GM23338 (cell line): ENCODE results near the gene CNTN5. TPM values are rescaled to one million over a fixed set of nuclear protein-coding genes. Genes with fewer than 3 reads are reported as not detected.

Experiments
- ATAC-seq: fragments of 200-7000 bp; cut with Tn5 transposase; 3 replicates; pipeline ENCODE4 v1.9.1; 2020
- DNase-seq: peaks from one replicate; pipeline ENCODE4 v3.0.0-alpha.2; 2015; ENCODE audit warnings: low spot score
- H2AFZ ChIP-seq: fragments of 200-600 bp; sonication (generic); 2 replicates; pipeline ENCODE4 v1.8.0; 2016; ENCODE audit warnings: antibody characterized with exemption, mild to moderate bottlenecking, moderate library complexity
- H3F3A ChIP-seq: fragments of 200-600 bp; sonication (generic); replicated peaks from 2 replicates; pipeline ENCODE4 v1.8.0; 2017; ENCODE audit warnings: antibody characterized with exemption, mixed run types, low read depth
- H3K27ac ChIP-seq: fragments of 200-600 bp; sonication (generic); 2 replicates; pipeline ENCODE4 v1.6.1; 2016; ENCODE audit warnings: low read depth
- H3K27me3 ChIP-seq: fragments of 200-600 bp; sonication (generic); 2 replicates; pipeline ENCODE4 v1.8.0; 2016; ENCODE audit warnings: mild to moderate bottlenecking, mixed run types, moderate library complexity; ENCODE audit not compliant: insufficient read depth
- H3K36me3 ChIP-seq: fragments of 200-600 bp; sonication (generic); 2 replicates; pipeline ENCODE4 v1.8.0; 2016; ENCODE audit warnings: mild to moderate bottlenecking; ENCODE audit not compliant: insufficient read depth
- H3K4me1 ChIP-seq: fragments of 200-600 bp; sonication (generic); 2 replicates; pipeline ENCODE4 v1.8.0; 2016; ENCODE audit warnings: mild to moderate bottlenecking, moderate library complexity; ENCODE audit not compliant: insufficient read depth
- H3K4me2 ChIP-seq: fragments of 200-600 bp; sonication (generic); 2 replicates; pipeline ENCODE4 v1.7.1; 2017; ENCODE audit warnings: mixed run types
- H3K4me3 ChIP-seq: fragments of 200-600 bp; sonication (generic); 2 replicates; pipeline ENCODE4 v1.6.1; 2016; ENCODE audit warnings: mixed run types
- H3K79me2 ChIP-seq: fragments of 200-600 bp; sonication (generic); replicated peaks from 2 replicates; pipeline ENCODE4 v1.8.0; 2017; ENCODE audit warnings: mild to moderate bottlenecking; ENCODE audit not compliant: insufficient read depth
- H3K9me2 ChIP-seq: fragments of 200-600 bp; sonication (generic); 2 replicates; pipeline ENCODE4 v1.8.0; 2017; ENCODE audit not compliant: insufficient read depth
- H4K20me1 ChIP-seq: fragments of 200-600 bp; sonication (generic); replicated peaks from 2 replicates; pipeline ENCODE4 v1.8.0; 2017; ENCODE audit warnings: mild to moderate bottlenecking; ENCODE audit not compliant: insufficient read depth
- H3K27ac Mint-ChIP-seq: 2 replicates; pipeline ENCODE4 v1.8.0; 2020; ENCODE audit warnings: inconsistent platforms, mild to moderate bottlenecking, moderate library complexity, mixed read lengths
- H3K27me3 Mint-ChIP-seq: 3 replicates; pipeline ENCODE4 v1.8.0; 2022; ENCODE audit warnings: low read depth, mild to moderate bottlenecking, moderate library complexity, mixed read lengths, inconsistent platforms; ENCODE audit not compliant: insufficient read depth, poor library complexity
- H3K36me3 Mint-ChIP-seq: 3 replicates; pipeline ENCODE4 v1.8.0; 2021; ENCODE audit warnings: low read depth, mild to moderate bottlenecking, inconsistent platforms, moderate library complexity, mixed read lengths
- H3K4me1 Mint-ChIP-seq: 3 replicates; pipeline ENCODE4 v1.8.0; 2020; ENCODE audit warnings: mild to moderate bottlenecking, inconsistent platforms, mixed read lengths
- H3K4me3 Mint-ChIP-seq: 3 replicates; pipeline ENCODE4 v1.8.0; 2021; ENCODE audit warnings: moderate library complexity, mild to moderate bottlenecking, inconsistent platforms, mixed read lengths
- H3K9me3 Mint-ChIP-seq: 3 replicates; pipeline ENCODE4 v1.8.0; 2020; ENCODE audit warnings: moderate library complexity, mild to moderate bottlenecking, inconsistent platforms, mixed read lengths
- CREB1 ChIP-seq: fragments of 250-450 bp; sonication (Bioruptor Pico); IDR thresholded peaks from 2 replicates; pipeline ENCODE4 v1.5.0; 2020; ENCODE audit warnings: low read depth, mild to moderate bottlenecking, moderate library complexity
- EZH2phosphoT487 ChIP-seq: fragments of 200-600 bp; sonication (generic); IDR thresholded peaks from one replicate; pipeline ENCODE4 v1.8.1; 2018; ENCODE audit warnings: antibody characterized with exemption; ENCODE audit not compliant: unreplicated experiment
- JUNB ChIP-seq: IDR thresholded peaks from one replicate; pipeline ENCODE4 v1.6.1; 2016; ENCODE audit warnings: antibody characterized with exemption; ENCODE audit not compliant: unreplicated experiment
- NANOG ChIP-seq: IDR thresholded peaks from 2 replicates; pipeline ENCODE4 v1.6.1; 2016; ENCODE audit warnings: antibody characterized with exemption, borderline replicate concordance
- POLR2AphosphoS5 ChIP-seq: IDR thresholded peaks from 2 replicates; pipeline ENCODE4 v1.6.1; 2016; ENCODE audit warnings: antibody characterized with exemption, low read depth
- STAT1 ChIP-seq: IDR thresholded peaks from one replicate; pipeline ENCODE4 v1.6.1; 2016; ENCODE audit warnings: antibody characterized with exemption; ENCODE audit not compliant: unreplicated experiment
- ZNF114 ChIP-seq: fragments of 250-450 bp; sonication (Bioruptor Pico); IDR thresholded peaks from 2 replicates; pipeline ENCODE4 v1.5.0; 2020; ENCODE audit warnings: mild to moderate bottlenecking, moderate library complexity
- ZNF331 ChIP-seq: fragments of 250-450 bp; sonication (Bioruptor Pico); IDR thresholded peaks from 2 replicates; pipeline ENCODE4 v1.5.0; 2020; ENCODE audit warnings: low read depth, mild to moderate bottlenecking, moderate library complexity
- polyA plus RNA-seq: library from polyadenylated mRNA; unstranded; fragments of >200 nt; fragmentation: Nextera tagmentation; extraction: Ambion mirVana; gene quantifications from 2 replicates; pipeline ENCODE4 v1.2.1, GENCODE V29; 2016
- total RNA-seq: library from RNA; depleted of rRNA; stranded (reverse); fragments of >200 nt; shearing (Covaris generic); gene quantifications from 2 replicates; pipeline ENCODE4 v1.2.3, GENCODE V29; 2014
- TF ChIP-seq, protein P1 (sequence below), 2 experiments: fragments of 200-600 bp in 1 of 2; sonication (generic) in 1 of 2; conservative IDR thresholded peaks; 2 replicates each; pipeline versions ENCODE4 v1.5.1 to v1.6.1; 2016 to 2017; ENCODE audit warnings: antibody characterized with exemption in 2 of 2, low read depth in 2 of 2, mild to moderate bottlenecking in 2 of 2, moderate library complexity in 1 of 2
- TF ChIP-seq, protein P2 (sequence below): IDR thresholded peaks from one replicate; pipeline ENCODE4 v1.6.1; 2018; ENCODE audit warnings: antibody characterized with exemption; ENCODE audit not compliant: unreplicated experiment
- TF ChIP-seq, protein P3 (sequence below): fragments of 250-450 bp; sonication (Bioruptor Pico); IDR thresholded peaks from 2 replicates; pipeline ENCODE4 v1.5.0; 2020; ENCODE audit warnings: mild to moderate bottlenecking, moderate library complexity
- TF ChIP-seq, protein P4 (sequence below): IDR thresholded peaks from 2 replicates; pipeline ENCODE4 v1.6.1; 2016; ENCODE audit warnings: antibody characterized with exemption

Gene CNTN5
- total and polyA plus RNA-seq, 2 experiments from 2014 or later: not detected

DNA sequence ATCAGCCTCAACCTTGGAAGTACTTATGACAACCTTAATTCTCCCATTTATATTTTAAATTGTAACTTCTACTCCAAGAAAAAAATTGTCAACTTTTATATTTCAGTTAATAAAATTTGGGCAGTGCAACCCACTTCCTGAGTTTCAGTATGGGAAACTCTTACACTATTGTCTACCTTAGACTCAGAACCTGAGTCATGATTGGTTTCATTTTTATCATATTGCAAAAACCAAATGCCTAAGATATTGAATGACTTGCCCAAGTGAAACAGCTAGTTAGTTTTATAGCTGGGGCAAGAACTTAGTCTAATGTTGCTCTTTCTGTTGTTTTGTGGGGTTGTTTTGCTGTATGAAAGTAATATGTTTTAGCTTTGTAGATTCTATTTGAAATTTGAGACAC, 1332.3 kb downstream of the CNTN5 start:
- ATAC-seq (no peak), DNase-seq (no peak)
- H3K4me3 Mint-ChIP-seq: no peak overlapping the region
- H4K20me1 ChIP-seq: no peaks in the 10 kb centered on the region
- H3K4me1 Mint-ChIP-seq: peaks cover 4% of the 10 kb centered on the region; the same call in 2 of the 3 replicates
- no peak overlapping the region for H3K4me3 ChIP-seq
- H3K27me3 Mint-ChIP-seq: no peaks in the 10 kb centered on the region
- no peak overlapping the region for H3K27ac Mint-ChIP-seq
- no peak overlapping the region for H2AFZ ChIP-seq
- H3K36me3 Mint-ChIP-seq: no peaks in the 10 kb centered on the region
- no peaks in the 10 kb centered on the region for H3K27me3 ChIP-seq
- no peak overlapping the region for H3K4me2 ChIP-seq
- no peaks in the 10 kb centered on the region for H3K36me3 ChIP-seq
- H3K79me2 ChIP-seq: no peaks in the 10 kb centered on the region
- no peaks in the 10 kb centered on the region for H3K4me1 ChIP-seq
- H3K9me2 ChIP-seq: no peaks in the 10 kb centered on the region
- TF ChIP-seq, protein P1, sequence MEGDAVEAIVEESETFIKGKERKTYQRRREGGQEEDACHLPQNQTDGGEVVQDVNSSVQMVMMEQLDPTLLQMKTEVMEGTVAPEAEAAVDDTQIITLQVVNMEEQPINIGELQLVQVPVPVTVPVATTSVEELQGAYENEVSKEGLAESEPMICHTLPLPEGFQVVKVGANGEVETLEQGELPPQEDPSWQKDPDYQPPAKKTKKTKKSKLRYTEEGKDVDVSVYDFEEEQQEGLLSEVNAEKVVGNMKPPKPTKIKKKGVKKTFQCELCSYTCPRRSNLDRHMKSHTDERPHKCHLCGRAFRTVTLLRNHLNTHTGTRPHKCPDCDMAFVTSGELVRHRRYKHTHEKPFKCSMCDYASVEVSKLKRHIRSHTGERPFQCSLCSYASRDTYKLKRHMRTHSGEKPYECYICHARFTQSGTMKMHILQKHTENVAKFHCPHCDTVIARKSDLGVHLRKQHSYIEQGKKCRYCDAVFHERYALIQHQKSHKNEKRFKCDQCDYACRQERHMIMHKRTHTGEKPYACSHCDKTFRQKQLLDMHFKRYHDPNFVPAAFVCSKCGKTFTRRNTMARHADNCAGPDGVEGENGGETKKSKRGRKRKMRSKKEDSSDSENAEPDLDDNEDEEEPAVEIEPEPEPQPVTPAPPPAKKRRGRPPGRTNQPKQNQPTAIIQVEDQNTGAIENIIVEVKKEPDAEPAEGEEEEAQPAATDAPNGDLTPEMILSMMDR (conservative IDR thresholded peaks at IDR 0.05; ENCODE audit: low read depth in 2 of 2): no peak
- no peak for TF ChIP-seq POLR2AphosphoS5
- TF ChIP-seq ZNF114 (CRISPR knock-in tag): no peak
- TF ChIP-seq JUNB: no peak
- TF ChIP-seq CREB1: no peak
- TF ChIP-seq EZH2phosphoT487: no peak
- TF ChIP-seq, protein P2, sequence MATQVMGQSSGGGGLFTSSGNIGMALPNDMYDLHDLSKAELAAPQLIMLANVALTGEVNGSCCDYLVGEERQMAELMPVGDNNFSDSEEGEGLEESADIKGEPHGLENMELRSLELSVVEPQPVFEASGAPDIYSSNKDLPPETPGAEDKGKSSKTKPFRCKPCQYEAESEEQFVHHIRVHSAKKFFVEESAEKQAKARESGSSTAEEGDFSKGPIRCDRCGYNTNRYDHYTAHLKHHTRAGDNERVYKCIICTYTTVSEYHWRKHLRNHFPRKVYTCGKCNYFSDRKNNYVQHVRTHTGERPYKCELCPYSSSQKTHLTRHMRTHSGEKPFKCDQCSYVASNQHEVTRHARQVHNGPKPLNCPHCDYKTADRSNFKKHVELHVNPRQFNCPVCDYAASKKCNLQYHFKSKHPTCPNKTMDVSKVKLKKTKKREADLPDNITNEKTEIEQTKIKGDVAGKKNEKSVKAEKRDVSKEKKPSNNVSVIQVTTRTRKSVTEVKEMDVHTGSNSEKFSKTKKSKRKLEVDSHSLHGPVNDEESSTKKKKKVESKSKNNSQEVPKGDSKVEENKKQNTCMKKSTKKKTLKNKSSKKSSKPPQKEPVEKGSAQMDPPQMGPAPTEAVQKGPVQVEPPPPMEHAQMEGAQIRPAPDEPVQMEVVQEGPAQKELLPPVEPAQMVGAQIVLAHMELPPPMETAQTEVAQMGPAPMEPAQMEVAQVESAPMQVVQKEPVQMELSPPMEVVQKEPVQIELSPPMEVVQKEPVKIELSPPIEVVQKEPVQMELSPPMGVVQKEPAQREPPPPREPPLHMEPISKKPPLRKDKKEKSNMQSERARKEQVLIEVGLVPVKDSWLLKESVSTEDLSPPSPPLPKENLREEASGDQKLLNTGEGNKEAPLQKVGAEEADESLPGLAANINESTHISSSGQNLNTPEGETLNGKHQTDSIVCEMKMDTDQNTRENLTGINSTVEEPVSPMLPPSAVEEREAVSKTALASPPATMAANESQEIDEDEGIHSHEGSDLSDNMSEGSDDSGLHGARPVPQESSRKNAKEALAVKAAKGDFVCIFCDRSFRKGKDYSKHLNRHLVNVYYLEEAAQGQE: no peak
- TF ChIP-seq, protein P3, sequence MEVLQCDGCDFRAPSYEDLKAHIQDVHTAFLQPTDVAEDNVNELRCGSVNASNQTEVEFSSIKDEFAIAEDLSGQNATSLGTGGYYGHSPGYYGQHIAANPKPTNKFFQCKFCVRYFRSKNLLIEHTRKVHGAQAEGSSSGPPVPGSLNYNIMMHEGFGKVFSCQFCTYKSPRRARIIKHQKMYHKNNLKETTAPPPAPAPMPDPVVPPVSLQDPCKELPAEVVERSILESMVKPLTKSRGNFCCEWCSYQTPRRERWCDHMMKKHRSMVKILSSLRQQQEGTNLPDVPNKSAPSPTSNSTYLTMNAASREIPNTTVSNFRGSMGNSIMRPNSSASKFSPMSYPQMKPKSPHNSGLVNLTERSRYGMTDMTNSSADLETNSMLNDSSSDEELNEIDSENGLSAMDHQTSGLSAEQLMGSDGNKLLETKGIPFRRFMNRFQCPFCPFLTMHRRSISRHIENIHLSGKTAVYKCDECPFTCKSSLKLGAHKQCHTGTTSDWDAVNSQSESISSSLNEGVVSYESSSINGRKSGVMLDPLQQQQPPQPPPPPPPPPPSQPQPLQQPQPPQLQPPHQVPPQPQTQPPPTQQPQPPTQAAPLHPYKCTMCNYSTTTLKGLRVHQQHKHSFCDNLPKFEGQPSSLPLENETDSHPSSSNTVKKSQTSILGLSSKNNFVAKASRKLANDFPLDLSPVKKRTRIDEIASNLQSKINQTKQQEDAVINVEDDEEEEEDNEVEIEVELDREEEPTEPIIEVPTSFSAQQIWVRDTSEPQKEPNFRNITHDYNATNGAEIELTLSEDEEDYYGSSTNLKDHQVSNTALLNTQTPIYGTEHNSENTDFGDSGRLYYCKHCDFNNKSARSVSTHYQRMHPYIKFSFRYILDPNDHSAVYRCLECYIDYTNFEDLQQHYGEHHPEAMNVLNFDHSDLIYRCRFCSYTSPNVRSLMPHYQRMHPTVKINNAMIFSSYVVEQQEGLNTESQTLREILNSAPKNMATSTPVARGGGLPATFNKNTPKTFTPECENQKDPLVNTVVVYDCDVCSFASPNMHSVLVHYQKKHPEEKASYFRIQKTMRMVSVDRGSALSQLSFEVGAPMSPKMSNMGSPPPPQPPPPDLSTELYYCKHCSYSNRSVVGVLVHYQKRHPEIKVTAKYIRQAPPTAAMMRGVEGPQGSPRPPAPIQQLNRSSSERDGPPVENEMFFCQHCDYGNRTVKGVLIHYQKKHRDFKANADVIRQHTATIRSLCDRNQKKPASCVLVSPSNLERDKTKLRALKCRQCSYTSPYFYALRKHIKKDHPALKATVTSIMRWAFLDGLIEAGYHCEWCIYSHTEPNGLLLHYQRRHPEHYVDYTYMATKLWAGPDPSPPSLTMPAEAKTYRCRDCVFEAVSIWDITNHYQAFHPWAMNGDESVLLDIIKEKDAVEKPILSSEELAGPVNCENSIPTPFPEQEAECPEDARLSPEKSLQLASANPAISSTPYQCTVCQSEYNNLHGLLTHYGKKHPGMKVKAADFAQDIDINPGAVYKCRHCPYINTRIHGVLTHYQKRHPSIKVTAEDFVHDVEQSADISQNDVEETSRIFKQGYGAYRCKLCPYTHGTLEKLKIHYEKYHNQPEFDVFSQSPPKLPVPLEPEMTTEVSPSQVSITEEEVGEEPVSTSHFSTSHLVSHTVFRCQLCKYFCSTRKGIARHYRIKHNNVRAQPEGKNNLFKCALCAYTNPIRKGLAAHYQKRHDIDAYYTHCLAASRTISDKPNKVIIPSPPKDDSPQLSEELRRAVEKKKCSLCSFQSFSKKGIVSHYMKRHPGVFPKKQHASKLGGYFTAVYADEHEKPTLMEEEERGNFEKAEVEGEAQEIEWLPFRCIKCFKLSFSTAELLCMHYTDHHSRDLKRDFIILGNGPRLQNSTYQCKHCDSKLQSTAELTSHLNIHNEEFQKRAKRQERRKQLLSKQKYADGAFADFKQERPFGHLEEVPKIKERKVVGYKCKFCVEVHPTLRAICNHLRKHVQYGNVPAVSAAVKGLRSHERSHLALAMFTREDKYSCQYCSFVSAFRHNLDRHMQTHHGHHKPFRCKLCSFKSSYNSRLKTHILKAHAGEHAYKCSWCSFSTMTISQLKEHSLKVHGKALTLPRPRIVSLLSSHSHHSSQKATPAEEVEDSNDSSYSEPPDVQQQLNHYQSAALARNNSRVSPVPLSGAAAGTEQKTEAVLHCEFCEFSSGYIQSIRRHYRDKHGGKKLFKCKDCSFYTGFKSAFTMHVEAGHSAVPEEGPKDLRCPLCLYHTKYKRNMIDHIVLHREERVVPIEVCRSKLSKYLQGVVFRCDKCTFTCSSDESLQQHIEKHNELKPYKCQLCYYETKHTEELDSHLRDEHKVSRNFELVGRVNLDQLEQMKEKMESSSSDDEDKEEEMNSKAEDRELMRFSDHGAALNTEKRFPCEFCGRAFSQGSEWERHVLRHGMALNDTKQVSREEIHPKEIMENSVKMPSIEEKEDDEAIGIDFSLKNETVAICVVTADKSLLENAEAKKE (CRISPR knock-in tag): no peak
- TF ChIP-seq ZNF331 (CRISPR knock-in tag): no peak
- TF ChIP-seq NANOG: no peak
- TF ChIP-seq, protein P4, sequence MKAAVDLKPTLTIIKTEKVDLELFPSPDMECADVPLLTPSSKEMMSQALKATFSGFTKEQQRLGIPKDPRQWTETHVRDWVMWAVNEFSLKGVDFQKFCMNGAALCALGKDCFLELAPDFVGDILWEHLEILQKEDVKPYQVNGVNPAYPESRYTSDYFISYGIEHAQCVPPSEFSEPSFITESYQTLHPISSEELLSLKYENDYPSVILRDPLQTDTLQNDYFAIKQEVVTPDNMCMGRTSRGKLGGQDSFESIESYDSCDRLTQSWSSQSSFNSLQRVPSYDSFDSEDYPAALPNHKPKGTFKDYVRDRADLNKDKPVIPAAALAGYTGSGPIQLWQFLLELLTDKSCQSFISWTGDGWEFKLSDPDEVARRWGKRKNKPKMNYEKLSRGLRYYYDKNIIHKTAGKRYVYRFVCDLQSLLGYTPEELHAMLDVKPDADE: no peak
- no peak for TF ChIP-seq STAT1
- H3K9me3 Mint-ChIP-seq: no peaks in the 10 kb centered on the region
- H3F3A ChIP-seq: no peaks in the 10 kb centered on the region
- no peak overlapping the region for H3K27ac ChIP-seq
